Measurements from ENCODE around the gene KLF7. TPM values are rescaled to one million over a fixed set of nuclear protein-coding genes. Genes with fewer than 3 reads are reported as not detected.

KLF7 gene
- total and polyA plus RNA-seq, 9 of the 15 experiments (the other 6 are each of a cell fraction or from before 2014, with no cell fraction given) = 0.04 to 0.54 (median 0.07) TPM

GRCh38 chr2:207078186-207078798 is 87.5 kb downstream of the KLF7 start:
- no peaks in the 10 kb centered on the region for H3K9me3 ChIP-seq (replicated peaks; ENCODE audit: control insufficient read depth, insufficient read depth, low read depth, low read length)
- ATAC-seq = no peak
- H3K4me3 ChIP-seq = no peak overlapping the region
- in situ Hi-C loops (cut with MboI) = no loop called here
- H3K4me1 ChIP-seq (replicated peaks in 1 of 2; ENCODE audit: control insufficient read depth in 2 of 2, insufficient read depth in 2 of 2, low read length in 2 of 2) = no peaks in the 10 kb centered on the region
- H3K27me3 ChIP-seq (ENCODE audit: control insufficient read depth in 2 of 2, insufficient read depth in 2 of 2, low read length in 2 of 2) = peaks cover 3 to 9% of the 10 kb centered on the region in 2 experiments; a peak in 2 of 5 replicates
- BruUV-seq (replicated peaks) = no TSS peak
- H2AFZ ChIP-seq (ENCODE audit: low read depth, low read length) = no peak overlapping the region
- H3K9ac ChIP-seq (ENCODE audit: insufficient read depth in 1 of 2, low read depth in 2 of 2, low read length in 2 of 2) = no peak overlapping the region
- POLR2A ChIA-PET = no interaction called here
- no peak overlapping the region for H3K4me2 ChIP-seq (ENCODE audit: insufficient read depth, low read length)
- no peaks in the 10 kb centered on the region for H3K36me3 ChIP-seq (ENCODE audit: control insufficient read depth, insufficient read depth, low read length)
- H4K20me1 ChIP-seq (replicated peaks; ENCODE audit: control insufficient read depth, insufficient read depth, low read length) = no peaks in the 10 kb centered on the region
- no peak overlapping the region for H3K27ac ChIP-seq (ENCODE audit: extremely low read depth, low read depth, low read length)
- WGBS (ENCODE audit: insufficient coverage, low coverage, missing lambda C conversion rate) = 1% methylated on average over 6 of the region's 6 CpGs
- CTCF ChIA-PET (ENCODE audit: low intra/inter-chr PET ratio) = interaction anchor here (0.6 kb wide), 1 partner anchor 115 kb away, joined by 3 read pairs; no protein-coding TSS in a partner anchor
- DNase-seq (ENCODE audit: extremely low read depth in 1 of 4, low spot score in 3 of 4) = no peak
- intact Hi-C loops (cut with micrococcal nuclease) = no loop called here
- no peaks in the 10 kb centered on the region for H3K79me2 ChIP-seq (ENCODE audit: control insufficient read depth, insufficient read depth, low read length)
- H3K9me1 ChIP-seq (ENCODE audit: control insufficient read depth, insufficient read depth, low read length) = no peaks in the 10 kb centered on the region
- no peak for FAIRE-seq
- TF ChIP-seq BMI1 (IDR thresholded peaks at IDR 0.05; ENCODE audit: low read length) (no peak), ZNF589 (CRISPR knock-in tag; IDR thresholded peaks at IDR 0.05; ENCODE audit: low read depth) (no peak), ZFP36 (IDR thresholded peaks at IDR 0.05; ENCODE audit: low read depth, low read length, partially characterized antibody) (no peak), STAT5A (IDR thresholded peaks at IDR 0.05; ENCODE audit: borderline replicate concordance, low read length) (no peak), ZNF23 (CRISPR knock-in tag; IDR thresholded peaks at IDR 0.05) (no peak), SAFB (IDR thresholded peaks at IDR 0.05; ENCODE audit: borderline replicate concordance, low read depth, low read length) (no peak), ARNT (IDR thresholded peaks at IDR 0.05) (no peak), MGA (IDR thresholded peaks at IDR 0.05) (no peak), ZNF197 (CRISPR knock-in tag; IDR thresholded peaks at IDR 0.05; ENCODE audit: low read depth) (no peak), PHTF2 (CRISPR knock-in tag; IDR thresholded peaks at IDR 0.05) (no peak), SRSF7 (optimal IDR thresholded peaks at IDR 0.05; ENCODE audit: low read depth, low read length) (no peak), ZKSCAN1 (IDR thresholded peaks at IDR 0.05; ENCODE audit: low read depth, low read length) (no peak)
